ENCODE results near the gene DCP2.

Gene DCP2

GRCh38 chr5:113047733-113048652 is 71.4 kb downstream of the DCP2 start:
- DNase-seq: peak in 1 of 2 donors; percentile 5

- DNase-seq: no peak
These were observed 72.3 kb downstream of the DCP2 start for GRCh38 chr5:113048931-113049330.

- peak in 1 of 2 donors; percentile 36 for DNase-seq
These were observed 74.3 kb downstream of the DCP2 start for GRCh38 chr5:113050721-113051382.

GRCh38 chr5:113052041-113052795 is 75.6 kb downstream of the DCP2 start:
- DNase-seq: no peak

- no peak for DNase-seq
These were observed 77.0 kb downstream of the DCP2 start for GRCh38 chr5:113053511-113053995.

- DNase-seq: no peak
These were observed 78.3 kb downstream of the DCP2 start for GRCh38 chr5:113054899-113055298.

GRCh38 chr5:113056988-113057387 is 80.4 kb downstream of the DCP2 start:
- DNase-seq: no peak

- DNase-seq: no peak
These were observed 81.0 kb downstream of the DCP2 start for GRCh38 chr5:113057557-113057984.

GRCh38 chr5:113058269-113058668 is 81.7 kb downstream of the DCP2 start:
- no peak for DNase-seq

GRCh38 chr5:113058706-113059226 is 82.2 kb downstream of the DCP2 start:
- DNase-seq: no peak

- no peak for DNase-seq
These were observed 82.8 kb downstream of the DCP2 start for GRCh38 chr5:113059232-113060040.

- DNase-seq: no peak
These were observed 83.9 kb downstream of the DCP2 start for GRCh38 chr5:113060408-113061025.

- no peak for DNase-seq
These were observed 85.5 kb downstream of the DCP2 start for GRCh38 chr5:113061846-113062780.

GRCh38 chr5:113062869-113063508 is 86.4 kb downstream of the DCP2 start:
- no peak for DNase-seq

- DNase-seq: no peak
These were observed 87.3 kb downstream of the DCP2 start for GRCh38 chr5:113063927-113064326.

GRCh38 chr5:113064806-113065205 is 88.2 kb downstream of the DCP2 start:
- no peak for DNase-seq

GRCh38 chr5:113065626-113066025 is 89.0 kb downstream of the DCP2 start:
- no peak for DNase-seq

- no peak for DNase-seq
These were observed 91.2 kb downstream of the DCP2 start for GRCh38 chr5:113067635-113068344.

- DNase-seq: no peak
These were observed 92.0 kb downstream of the DCP2 start for GRCh38 chr5:113068559-113068958.

Data from bone marrow (tissue), 2 donors.